GM19372 (cell line): ENCODE data around the gene LENG9.
A peak's percentile ranks its signal among the peaks of the same experiment; 100 is the strongest.
"Not testable (repeated sequence)": the region's sequence is repeated elsewhere in the genome, so short reads cannot be mapped to it uniquely, and the experiment has no call there.

Experiments used
- ATAC-seq: cut with Tn5 transposase; IDR thresholded peaks from one replicate; pipeline ENCODE4 v1.9.1; 2021; ENCODE audit warnings: mild to moderate bottlenecking, low read depth, moderate library complexity; ENCODE audit not compliant: unreplicated experiment

The LENG9 gene

GRCh38 chr19:54480051-54480450, 16.5 kb upstream of the LENG9 start:
- ATAC-seq: no peak

GRCh38 chr19:54478677-54479266, 15.2 kb upstream of the LENG9 start:
- no peak for ATAC-seq

- no peak for ATAC-seq
Measured at GRCh38 chr19:54477650-54478049, 14.1 kb upstream of the LENG9 start.

- ATAC-seq: no peak
Measured at GRCh38 chr19:54475706-54476105, 12.1 kb upstream of the LENG9 start.

GRCh38 chr19:54473892-54474372, 10.4 kb upstream of the LENG9 start:
- ATAC-seq: no peak

- ATAC-seq: no peak
Measured at GRCh38 chr19:54473071-54473891, 9.7 kb upstream of the LENG9 start, which contains the start of gene CDC42EP5. Gene CDC42EP5, minus strand, starts transcription at chr19:54473296. Its CDS starts 7,749 bp downstream, at chr19:54465547.

- ATAC-seq: no peak
Measured at GRCh38 chr19:54470991-54471782, 7.6 kb upstream of the LENG9 start.

- no peak for ATAC-seq
Measured at GRCh38 chr19:54470276-54470887, 6.8 kb upstream of the LENG9 start.

GRCh38 chr19:54469496-54469934, 5.9 kb upstream of the LENG9 start:
- no peak for ATAC-seq

GRCh38 chr19:54466110-54466480, 2.5 kb upstream of the LENG9 start:
- not testable (repeated sequence) for ATAC-seq

- ATAC-seq: no peak
Measured at GRCh38 chr19:54465426-54466109, 2.0 kb upstream of the LENG9 start.

GRCh38 chr19:54464630-54465425, 1.2 kb upstream of the LENG9 start:
- ATAC-seq: peak; percentile 40

- peak; percentile 39 for ATAC-seq
Measured at GRCh38 chr19:54464044-54464629, 559 bp upstream of the LENG9 start.

- peak; percentile 4 for ATAC-seq
Measured at GRCh38 chr19:54462655-54463530, 685 bp downstream of the LENG9 start.

- no peak for ATAC-seq
Measured at GRCh38 chr19:54462047-54462654, 1.4 kb downstream of the LENG9 start.

- ATAC-seq: no peak
Measured at GRCh38 chr19:54461613-54462012, 2.0 kb downstream of the LENG9 start.

GRCh38 chr19:54461210-54461609, 2.4 kb downstream of the LENG9 start:
- no peak for ATAC-seq
